Heart right ventricle (tissue), 16 donors: ENCODE measurements around the gene NPLOC4. TPM values are rescaled to one million over a fixed set of nuclear protein-coding genes. Genes with fewer than 3 reads are reported as not detected.

ENCODE experiments used
- ATAC-seq, 8 donors: fragments of 200-7000 bp; cut with Tn5 transposase; one replicate each; pipeline ENCODE4 v1.9.1; 2020; ENCODE audit warnings: mild to moderate bottlenecking in 8 of 8, moderate library complexity in 8 of 8, moderate number of reproducible peaks in 1 of 8
- DNase-seq, 2 donors: peaks; one replicate each; pipeline ENCODE4 v3.0.0-alpha.2; 2020
- H3K27ac ChIP-seq, 10 donors: fragments of 200-600 bp; sonication (generic) in 2 of 10; one replicate each; pipeline versions ENCODE4 v1.5.0 to v1.8.0; 2020 to 2022; ENCODE audit warnings: mild to moderate bottlenecking in 3 of 10
- H3K27me3 ChIP-seq, 7 donors: fragments of 200-600 bp; one replicate each; pipeline ENCODE4 v1.8.0; 2021 to 2022; ENCODE audit warnings: mild to moderate bottlenecking in 2 of 7
- H3K36me3 ChIP-seq, 9 donors: fragments of 200-600 bp; sonication (generic) in 1 of 9; one replicate each; pipeline versions ENCODE4 v1.5.0 to v1.8.0; 2020 to 2022; ENCODE audit warnings: mild to moderate bottlenecking in 2 of 9
- H3K4me1 ChIP-seq, 9 donors: fragments of 200-600 bp; sonication (generic) in 1 of 9; one replicate each; pipeline versions ENCODE4 v1.5.0 to v1.8.0; 2020 to 2022; ENCODE audit warnings: mild to moderate bottlenecking in 4 of 9
- H3K4me3 ChIP-seq, 10 donors: fragments of 200-600 bp; sonication (generic) in 2 of 10; one replicate each; pipeline versions ENCODE4 v1.5.0 to v1.8.0; 2020 to 2022; ENCODE audit warnings: mild to moderate bottlenecking in 7 of 10, moderate library complexity in 2 of 10
- H3K9me3 ChIP-seq, 11 donors: fragments of 200-600 bp in 10 of 11; sonication (generic) in 2 of 11; one replicate each; pipeline versions ENCODE4 v1.5.0 to v1.8.0; 2013 to 2022; ENCODE audit warnings: mild to moderate bottlenecking in 2 of 11, control low read depth in 1 of 11, moderate library complexity in 1 of 11
- WGBS, 2 donors: extraction: QIAGEN DNeasy Blood & Tissue Kit; methylation state at CpG; one replicate each; pipeline ENCODE4 v1.1.7; 2013; ENCODE audit warnings: inconsistent platforms in 1 of 2; 5-methylcytosine and 5-hydroxymethylcytosine counted together
- intact Hi-C, 10 donors: fragments of 100-400 bp; cut with DNase I; formaldehyde crosslinking; loops; one replicate each; pipeline versions ENCODE4 v1.11.1 to v1.14.2; 2022
- polyA plus RNA-seq, 2 donors: library from polyadenylated mRNA; stranded (reverse); fragments of 200-250 nt; gene quantifications; one replicate each; pipeline ENCODE4 v1.2.3, GENCODE V29; 2013
- total RNA-seq, 10 donors: library from RNA; stranded (reverse); fragmentation: NEBNext Ultra II Directional in 3 of 10; extraction: Animal tissue kit (Norgen Biotek cat#: 25700) in 3 of 10; gene quantifications; one replicate each; pipeline versions ENCODE4 v1.2.1 to v1.2.4, GENCODE V29; 2021 to 2023
- TF ChIP-seq, protein P1 (sequence below), 9 donors: fragments of 200-600 bp; sonication (generic) in 2 of 9; IDR thresholded peaks; one replicate each; pipeline versions ENCODE4 v1.5.0 to v1.8.0; 2021 to 2022; ENCODE audit warnings: antibody characterized with exemption in 9 of 9, mild to moderate bottlenecking in 5 of 9, moderate library complexity in 1 of 9
- donor health status: Arrhythmogenic right ventricular cardiomyopathy.
- donor health status: ischemic (EF 13 %, LVEDD 7.1; RV severe dilation, severe dysfunction).
- donor health status: healthy with polysubstance abuse.
- donor health status: DM: no; HTN: yes; CAD: no.
- donor health status: DM: no; HTN: no; CAD: no.
- donor health status: ischemic (EF 25% LVEDD 6.9; RV normal size, moderate dysfunction).
- donor health status: ischemic (EF 25% LVEDD 5.7; RV mildly dilated, moderate dysfunction).
- donor health status: healthy.
- donor health status: DM: yes; HTN: yes; CAD: no.
- donor health status: Ischemic cardiomyopathy.
- donor health status: ischemic (EF 35%, LVEDD 5.7; RV mildly dilated, moderate dysfunction).
- donor health status: nonischemic (EF 11% LVEDD 7.7; RV severe dilation, severe dysfunction).
- donor health status: DM: yes; HTN: yes; CAD: no.
- donor health status: PGD.
- donor health status: ischemic (EF 29% LVEDD 5.4; RV normal size, mild dysfunction).
- donor health status: nonischemic (EF 23%, LVEDD 6.1; RV moderate dilation, normal function).

The NPLOC4 gene
- total and polyA plus RNA-seq, 12 donors: 30.7 to 115 (median 95.2) TPM

- H3K9me3 ChIP-seq: no peaks in the 10 kb centered on the region
- H3K36me3 ChIP-seq: peaks cover 0 to 92% (median 12%) of the 10 kb centered on the region in 9 donors
- H3K27me3 ChIP-seq: no peaks in the 10 kb centered on the region
- intact Hi-C loops: no loop called here
- TF ChIP-seq, protein P1, sequence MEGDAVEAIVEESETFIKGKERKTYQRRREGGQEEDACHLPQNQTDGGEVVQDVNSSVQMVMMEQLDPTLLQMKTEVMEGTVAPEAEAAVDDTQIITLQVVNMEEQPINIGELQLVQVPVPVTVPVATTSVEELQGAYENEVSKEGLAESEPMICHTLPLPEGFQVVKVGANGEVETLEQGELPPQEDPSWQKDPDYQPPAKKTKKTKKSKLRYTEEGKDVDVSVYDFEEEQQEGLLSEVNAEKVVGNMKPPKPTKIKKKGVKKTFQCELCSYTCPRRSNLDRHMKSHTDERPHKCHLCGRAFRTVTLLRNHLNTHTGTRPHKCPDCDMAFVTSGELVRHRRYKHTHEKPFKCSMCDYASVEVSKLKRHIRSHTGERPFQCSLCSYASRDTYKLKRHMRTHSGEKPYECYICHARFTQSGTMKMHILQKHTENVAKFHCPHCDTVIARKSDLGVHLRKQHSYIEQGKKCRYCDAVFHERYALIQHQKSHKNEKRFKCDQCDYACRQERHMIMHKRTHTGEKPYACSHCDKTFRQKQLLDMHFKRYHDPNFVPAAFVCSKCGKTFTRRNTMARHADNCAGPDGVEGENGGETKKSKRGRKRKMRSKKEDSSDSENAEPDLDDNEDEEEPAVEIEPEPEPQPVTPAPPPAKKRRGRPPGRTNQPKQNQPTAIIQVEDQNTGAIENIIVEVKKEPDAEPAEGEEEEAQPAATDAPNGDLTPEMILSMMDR (IDR thresholded peaks at IDR 0.05): no peak
- peak overlapping the region in 1 of 10 donors; percentile 62 for H3K27ac ChIP-seq
- peak overlapping the region in 4 of 10 donors; percentile 8 to 22 (median 16) for H3K4me3 ChIP-seq
- peaks cover 3 to 45% (median 31%) of the 10 kb centered on the region in 9 donors for H3K4me1 ChIP-seq
- DNase-seq (no peak), ATAC-seq (peak in 3 of 8 donors; percentile 11 to 41 (median 22))
- 80 to 85% methylated on average over 11 of the region's 11 CpGs for WGBS, 2 donors
Measured at GRCh38 chr17:81577278-81578000, 59.5 kb downstream of the NPLOC4 start.

DNA sequence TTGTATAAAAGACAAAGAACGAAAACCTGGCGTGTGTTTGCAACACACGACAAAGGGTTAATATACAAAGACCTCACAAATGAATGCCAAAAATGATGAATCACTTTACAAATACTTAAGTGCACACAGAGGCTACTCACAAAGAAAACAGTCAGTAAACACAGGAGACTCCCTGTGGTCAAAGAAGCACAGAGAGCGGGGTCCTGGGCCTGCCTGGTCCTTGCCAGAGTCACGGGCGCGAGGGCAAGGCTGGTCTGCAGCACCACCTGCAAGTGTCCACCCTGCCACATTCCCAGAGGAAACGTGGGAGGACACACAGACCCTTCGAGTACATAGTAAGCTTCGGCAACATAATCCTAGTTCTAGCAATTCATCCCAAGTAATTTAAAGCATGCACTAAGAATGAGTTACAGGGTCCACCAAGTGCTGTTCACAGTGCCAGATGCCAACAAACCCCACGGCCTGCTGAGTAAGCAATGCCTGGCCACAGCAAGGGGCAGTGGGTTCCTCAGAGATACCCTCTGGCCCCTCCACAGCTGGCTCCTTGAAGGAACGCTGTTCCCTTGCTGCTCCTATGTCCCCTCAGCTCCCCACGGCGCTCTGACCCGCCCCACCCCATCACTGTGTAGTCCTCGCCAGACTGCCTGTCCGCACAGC is 60.2 kb downstream of the NPLOC4 start:
- peak in 5 of 8 donors; percentile 7 to 19 (median 13) for ATAC-seq

DNA sequence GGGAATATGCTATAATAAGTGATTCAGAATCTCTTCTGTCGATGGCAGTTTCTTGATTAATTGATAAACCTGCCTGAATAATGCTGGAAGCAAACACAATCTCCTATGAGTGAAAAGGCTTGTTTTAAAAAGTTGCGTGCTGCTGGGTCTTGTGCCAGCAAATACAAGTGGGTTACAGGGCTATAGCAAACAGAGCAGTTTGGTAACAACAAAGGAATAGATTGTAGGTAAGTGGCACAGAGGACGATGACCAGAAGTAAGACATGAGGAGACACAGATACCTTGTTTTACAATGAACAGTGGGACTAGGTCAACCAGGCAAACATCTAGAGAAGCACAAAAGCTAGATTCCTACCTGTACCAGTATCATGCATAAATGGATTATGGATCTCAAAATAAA is 61.1 kb downstream of the NPLOC4 start:
- H3K27ac ChIP-seq: no peak overlapping the region
- H3K27me3 ChIP-seq: no peaks in the 10 kb centered on the region
- no peaks in the 10 kb centered on the region for H3K9me3 ChIP-seq
- intact Hi-C loops: no loop called here
- peaks cover 0 to 94% (median 17%) of the 10 kb centered on the region in 9 donors for H3K36me3 ChIP-seq
- ATAC-seq (no peak), DNase-seq (no peak)
- TF ChIP-seq, protein P1 (IDR thresholded peaks at IDR 0.05): no peak
- peaks cover 3 to 41% (median 29%) of the 10 kb centered on the region in 9 donors for H3K4me1 ChIP-seq
- no peak overlapping the region for H3K4me3 ChIP-seq
- 92 to 95% methylated on average over 3 of the region's 3 CpGs for WGBS, 2 donors

More for the DNA sequence above, 60.2 kb downstream of the NPLOC4 start:
- Histone ChIP-seq H3K4me1 (peaks cover 3 to 42% (median 31%) of the 10 kb centered on the region in 9 donors), H3K36me3 (peaks cover 0 to 92% (median 11%) of the 10 kb centered on the region in 9 donors), H3K4me3 (peak overlapping the region in 4 of 10 donors; percentile 8 to 22 (median 16)), H3K9me3 (no peaks in the 10 kb centered on the region), H3K27me3 (no peaks in the 10 kb centered on the region), H3K27ac (peak overlapping the region in 2 of 10 donors; percentile 1 to 62)
- no peak for DNase-seq
- intact Hi-C loops: no loop called here
- WGBS, 2 donors: 59 to 66% methylated on average over 16 to 17 of the region's 17 CpGs
- TF ChIP-seq, protein P1 (IDR thresholded peaks at IDR 0.05): no peak

DNA sequence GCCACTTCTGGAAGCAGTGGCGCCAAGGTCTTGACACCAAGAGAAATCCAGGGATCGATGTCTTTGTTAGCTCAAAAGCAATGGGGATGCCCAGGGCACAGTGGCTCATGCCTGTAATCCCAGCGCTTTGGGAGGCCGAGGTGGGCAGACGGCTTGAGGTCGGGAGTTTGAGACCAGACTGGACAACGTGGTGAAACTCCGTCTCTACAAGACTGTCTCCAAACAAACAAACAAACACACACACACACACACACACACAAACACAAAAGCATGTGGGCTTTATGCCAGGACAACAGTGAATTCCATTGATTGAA is 62.3 kb downstream of the NPLOC4 start:
- Histone ChIP-seq H3K36me3 (peaks cover 0 to 94% (median 29%) of the 10 kb centered on the region in 9 donors), H3K27ac (no peak overlapping the region), H3K9me3 (no peaks in the 10 kb centered on the region), H3K4me3 (no peak overlapping the region), H3K4me1 (peaks cover 0 to 29% (median 18%) of the 10 kb centered on the region in 9 donors), H3K27me3 (no peaks in the 10 kb centered on the region)
- DNase-seq (no peak), ATAC-seq (no peak)
- TF ChIP-seq, protein P1 (IDR thresholded peaks at IDR 0.05): no peak
- 80 to 84% methylated on average over 8 of the region's 8 CpGs for WGBS, 2 donors
- intact Hi-C loops: no loop called here
